ENCODE results near the gene CCDC188.

CCDC188 gene

DNA sequence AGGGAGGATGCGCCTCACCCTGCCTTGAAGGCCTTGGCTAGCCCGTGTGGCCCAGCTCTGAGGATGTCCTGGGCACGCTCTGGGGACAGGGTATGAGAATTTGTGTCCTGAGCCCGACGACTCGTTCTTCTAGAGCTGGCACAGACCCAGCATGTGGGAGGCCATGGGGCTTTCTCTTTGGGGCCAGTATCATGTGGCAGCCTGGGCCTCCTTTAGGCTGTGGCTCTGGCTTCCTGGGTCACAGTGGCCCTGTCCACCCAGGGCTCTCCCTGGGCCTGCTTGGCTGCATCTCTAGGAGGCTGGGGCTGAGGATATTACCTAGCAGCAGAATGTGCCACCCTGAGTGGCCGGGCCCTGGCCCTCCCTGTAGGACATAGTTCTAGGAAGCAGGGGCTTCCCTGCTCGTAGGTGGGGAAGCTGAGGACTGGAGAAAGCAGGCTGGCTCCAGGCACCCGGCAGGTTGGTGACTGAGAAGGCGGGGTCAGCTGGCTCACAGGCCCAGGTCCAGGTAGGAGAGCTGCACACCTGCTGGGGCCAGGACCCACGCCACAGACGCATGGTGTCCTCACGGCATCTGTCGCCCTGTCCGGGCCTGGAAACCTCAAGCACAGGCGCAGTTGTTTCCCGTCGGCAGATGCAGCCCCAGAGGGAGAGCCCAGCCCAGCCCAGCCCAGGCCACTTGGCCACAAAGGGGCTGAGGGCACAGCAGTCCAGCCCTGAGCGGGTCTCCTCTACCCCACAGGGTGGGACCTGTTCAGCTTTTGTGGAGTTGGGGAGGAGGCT lies 6.8 kb downstream of the CCDC188 start:
- H3K36me3 ChIP-seq (ENCODE audit: insufficient read depth, low read length): peaks cover 34% of the 10 kb centered on the region
- H4K20me1 ChIP-seq (ENCODE audit: insufficient read depth, low read length): peaks cover 8% of the 10 kb centered on the region

GRCh38 chr22:20142711-20143621 lies 7.9 kb downstream of the CCDC188 start:
- Histone ChIP-seq H2AFZ (ENCODE audit: low read depth, low read length) (no peak overlapping the region), H3K4me1 (ENCODE audit: insufficient read depth, low read length) (no peaks in the 10 kb centered on the region), H3K9me3 (ENCODE audit: insufficient read depth, low read length, severe bottlenecking) (no peaks in the 10 kb centered on the region), H3K9ac (ENCODE audit: low read depth, low read length) (no peak overlapping the region), H3K27ac (ENCODE audit: low read length) (no peak overlapping the region), H3K27me3 (ENCODE audit: insufficient read depth, low read length, poor library complexity) (no peaks in the 10 kb centered on the region), H3K36me3 (ENCODE audit: insufficient read depth, low read length) (peaks cover 34% of the 10 kb centered on the region), H4K20me1 (ENCODE audit: insufficient read depth, low read length) (peaks cover 17% of the 10 kb centered on the region), H3K4me3 (ENCODE audit: low read depth in 1 of 2, low read length in 2 of 2) (no peak overlapping the region), H3K4me2 (ENCODE audit: insufficient read depth, low read length) (no peak overlapping the region), H3K79me2 (ENCODE audit: insufficient read depth, low read length) (peaks cover 7% of the 10 kb centered on the region; the same call in 1 of the 2 replicates)
- DNase-seq (no peak), ATAC-seq (ENCODE audit: insufficient read depth, low read depth) (no peak)
- TF ChIP-seq EZH2 (IDR thresholded peaks at IDR 0.05; ENCODE audit: borderline replicate concordance, low read depth, low read length, severe bottlenecking): no peak
- no peak for TF ChIP-seq CTCF (IDR thresholded peaks at IDR 0.05; ENCODE audit: borderline replicate concordance, extremely low read depth, low read length, poor library complexity, severe bottlenecking)

More for the DNA sequence above, 6.8 kb downstream of the CCDC188 start:
- TF ChIP-seq CTCF (IDR thresholded peaks at IDR 0.05; ENCODE audit: borderline replicate concordance, extremely low read depth, low read length, poor library complexity, severe bottlenecking) (no peak), EZH2 (IDR thresholded peaks at IDR 0.05; ENCODE audit: borderline replicate concordance, low read depth, low read length, severe bottlenecking) (no peak)
- Histone ChIP-seq H3K4me1 (ENCODE audit: insufficient read depth, low read length) (no peaks in the 10 kb centered on the region), H3K27me3 (ENCODE audit: insufficient read depth, low read length, poor library complexity) (no peaks in the 10 kb centered on the region), H3K27ac (ENCODE audit: low read length) (no peak overlapping the region), H3K9ac (ENCODE audit: low read depth, low read length) (no peak overlapping the region), H3K4me3 (ENCODE audit: low read depth in 1 of 2, low read length in 2 of 2) (no peak overlapping the region), H3K4me2 (ENCODE audit: insufficient read depth, low read length) (no peak overlapping the region), H3K79me2 (ENCODE audit: insufficient read depth, low read length) (0 out of 2 replicates have a peak, but pooled peaks cover 3% of the 10 kb centered on the region), H3K9me3 (ENCODE audit: insufficient read depth, low read length, severe bottlenecking) (no peaks in the 10 kb centered on the region), H2AFZ (ENCODE audit: low read depth, low read length) (no peak overlapping the region)
- ATAC-seq (ENCODE audit: insufficient read depth, low read depth): no peak
- no peak for DNase-seq

GRCh38 chr22:20141186-20142077 lies 9.4 kb downstream of the CCDC188 start:
- H3K9ac ChIP-seq (ENCODE audit: low read depth, low read length): no peak overlapping the region
- ATAC-seq (ENCODE audit: insufficient read depth, low read depth): no peak
- H3K27me3 ChIP-seq (ENCODE audit: insufficient read depth, low read length, poor library complexity): no peaks in the 10 kb centered on the region
- peaks cover 34% of the 10 kb centered on the region for H3K36me3 ChIP-seq (ENCODE audit: insufficient read depth, low read length)
- no peak overlapping the region for H2AFZ ChIP-seq (ENCODE audit: low read depth, low read length)
- H3K4me3 ChIP-seq (ENCODE audit: low read depth in 1 of 2, low read length in 2 of 2): no peak overlapping the region
- H3K4me2 ChIP-seq (ENCODE audit: insufficient read depth, low read length): no peak overlapping the region
- TF ChIP-seq CTCF (IDR thresholded peaks at IDR 0.05; ENCODE audit: borderline replicate concordance, extremely low read depth, low read length, poor library complexity, severe bottlenecking) (no peak), EZH2 (IDR thresholded peaks at IDR 0.05; ENCODE audit: borderline replicate concordance, low read depth, low read length, severe bottlenecking) (no peak)
- DNase-seq: no peak
- H3K4me1 ChIP-seq (ENCODE audit: insufficient read depth, low read length): no peaks in the 10 kb centered on the region
- H4K20me1 ChIP-seq (ENCODE audit: insufficient read depth, low read length): peaks cover 32% of the 10 kb centered on the region
- H3K79me2 ChIP-seq (ENCODE audit: insufficient read depth, low read length): peaks cover 13% of the 10 kb centered on the region
- H3K9me3 ChIP-seq (ENCODE audit: insufficient read depth, low read length, severe bottlenecking): no peaks in the 10 kb centered on the region
- H3K27ac ChIP-seq (ENCODE audit: low read length): no peak overlapping the region
